B cell (primary cell): ENCODE results near the gene MAP3K12. TPM values are rescaled to one million over a fixed set of nuclear protein-coding genes. Genes with fewer than 3 reads are reported as not detected.

Source experiments
- ATAC-seq: fragments of 200-7000 bp; cut with Tn5 transposase; one replicate; pipeline ENCODE4 v1.10.0; 2021; ENCODE audit warnings: low read depth, mild to moderate bottlenecking, moderate number of reproducible peaks, moderate library complexity
- CTCF ChIA-PET: fragments of 350-600 bp; sonication (Branson Sonifier 250); formaldehyde crosslinking; loops from one replicate; lab custom pipeline; 2021; ENCODE audit warnings: antibody characterized with exemption, inconsistent platforms; lab: Charles Lee
- POLR2A ChIA-PET: fragments of 350-600 bp; sonication (Branson Sonifier 250); formaldehyde crosslinking; loops from one replicate; lab custom pipeline; 2021; ENCODE audit warnings: antibody characterized with exemption; lab: Charles Lee
- DNase-seq: peaks from one replicate; pipeline ENCODE4 v3.0.0; 2013
- H2AFZ ChIP-seq: 2 replicates; pipeline ENCODE4 v1.6.1; 2012; ENCODE audit warnings: mild to moderate bottlenecking, low read depth, low read length; ENCODE audit not compliant: insufficient read depth, poor library complexity, severe bottlenecking
- H3K27ac ChIP-seq, 2 donors: 1 replicate in 1 of 2; 2 replicates in 1 of 2; pipeline ENCODE4 v1.5.1; 2012 to 2013; ENCODE audit warnings: low read length in 2 of 2, mild to moderate bottlenecking in 2 of 2, moderate library complexity in 1 of 2
- H3K27me3 ChIP-seq, 4 experiments: fragments of 200-600 bp in 1 of 4; sonication (generic) in 1 of 4; replicated peaks in 1 of 4; 1 replicate in 2 of 4; 2 replicates in 2 of 4; pipeline versions ENCODE4 v1.6.1 to v1.7.0; 2013 to 2016; ENCODE audit warnings: low read length in 3 of 4, mild to moderate bottlenecking in 2 of 4, mixed read lengths in 1 of 4, moderate library complexity in 1 of 4; ENCODE audit not compliant: insufficient read depth in 4 of 4, control insufficient read depth in 3 of 4; ENCODE audit errors: control extremely low read depth in 1 of 4
- H3K36me3 ChIP-seq, 2 experiments: replicated peaks in 1 of 2; 1 replicate in 1 of 2; 2 replicates in 1 of 2; pipeline versions ENCODE4 v1.6.1 to v1.7.1; 2013; ENCODE audit warnings: low read length in 1 of 2; ENCODE audit not compliant: insufficient read depth in 2 of 2, control insufficient read depth in 1 of 2; ENCODE audit errors: control extremely low read depth in 1 of 2, extremely low read depth in 1 of 2
- H3K4me1 ChIP-seq, 2 donors: fragments of 200-600 bp in 1 of 2; sonication (generic) in 1 of 2; 1 replicate in 1 of 2; 2 replicates in 1 of 2; pipeline versions ENCODE4 v1.5.1 to v1.6.1; 2013 to 2017; ENCODE audit warnings: low read length in 2 of 2; ENCODE audit not compliant: control insufficient read depth in 2 of 2, insufficient read depth in 2 of 2
- H3K4me2 ChIP-seq: replicated peaks from 2 replicates; pipeline ENCODE3; 2012; ENCODE audit warnings: mild to moderate bottlenecking, low read depth, low read length; ENCODE audit not compliant: poor library complexity, severe bottlenecking
- H3K4me3 ChIP-seq, 5 experiments: fragments of 200-600 bp in 1 of 5; sonication (generic) in 1 of 5; 1 replicate in 3 of 5; 2 replicates in 2 of 5; pipeline versions ENCODE4 v1.5.1 to v1.7.0; 2011 to 2016; ENCODE audit warnings: low read length in 4 of 5, mild to moderate bottlenecking in 4 of 5, low read depth in 2 of 5, control low read depth in 1 of 5, moderate library complexity in 1 of 5; ENCODE audit not compliant: insufficient read depth in 1 of 5; ENCODE audit errors: control extremely low read depth in 1 of 5, extremely low read depth in 1 of 5
- H3K79me2 ChIP-seq: fragments of 200-600 bp; sonication (generic); one replicate; pipeline ENCODE4 v1.6.0; 2016; ENCODE audit warnings: low read length; ENCODE audit not compliant: control insufficient read depth, insufficient read depth
- H3K9ac ChIP-seq: fragments of 200-600 bp; sonication (generic); 2 replicates; pipeline ENCODE4 v1.6.1; 2017; ENCODE audit warnings: mild to moderate bottlenecking, low read length, moderate library complexity
- H3K9me3 ChIP-seq, 3 donors: one replicate each; pipeline versions ENCODE4 v1.6.1 to v1.7.1; 2013; ENCODE audit warnings: low read length in 2 of 3; ENCODE audit not compliant: control insufficient read depth in 2 of 3, insufficient read depth in 1 of 3; ENCODE audit errors: control extremely low read depth in 1 of 3
- H4K20me1 ChIP-seq: 2 replicates; pipeline ENCODE4 v1.6.0; 2012; ENCODE audit warnings: mild to moderate bottlenecking, low read length; ENCODE audit not compliant: insufficient read depth, control insufficient read depth, poor library complexity, severe bottlenecking
- H3K27ac Mint-ChIP-seq: one replicate; pipeline ENCODE4 v1.8.0; 2021; ENCODE audit warnings: mixed read lengths
- H3K27me3 Mint-ChIP-seq: one replicate; pipeline ENCODE4 v1.8.0; 2021; ENCODE audit warnings: mixed read lengths
- H3K4me1 Mint-ChIP-seq: one replicate; pipeline ENCODE4 v1.8.0; 2021; ENCODE audit warnings: mixed read lengths
- H3K4me3 Mint-ChIP-seq: one replicate; pipeline ENCODE4 v1.8.0; 2021; ENCODE audit warnings: mixed read lengths
- H3K9me3 Mint-ChIP-seq: one replicate; pipeline ENCODE4 v1.8.0; 2022; ENCODE audit warnings: mixed read lengths; ENCODE audit not compliant: insufficient read depth
- EZH2 ChIP-seq: IDR thresholded peaks from 2 replicates; pipeline ENCODE4 v1.6.1; 2012; ENCODE audit warnings: borderline replicate concordance, low read depth, mild to moderate bottlenecking, moderate library complexity, low read length; ENCODE audit not compliant: insufficient read depth, poor library complexity, severe bottlenecking
- WGBS: methylation state at CpG from one replicate; pipeline ENCODE4 v1.1.5; 2013; ENCODE audit warnings: missing lambda C conversion rate; ENCODE audit not compliant: insufficient coverage; 5-methylcytosine and 5-hydroxymethylcytosine counted together
- intact Hi-C: fragments of 100-400 bp; cut with micrococcal nuclease; formaldehyde crosslinking; loops from one replicate; pipeline ENCODE4 v1.10.0; 2022
- polyA plus RNA-seq: library from polyadenylated mRNA; depleted of rRNA; stranded (reverse); fragments of >200 nt; gene quantifications from 2 replicates; pipeline ENCODE4 v1.2.3, GENCODE V29; 2012
- total RNA-seq, 2 donors: library from RNA; stranded (reverse); fragments of 120-200 nt in 1 of 2; gene quantifications; 1 replicate in 1 of 2; 2 replicates in 1 of 2; pipeline versions ENCODE4 v1.2.3 to v1.2.4, GENCODE V29; 2013 to 2022
- TF ChIP-seq, protein P1 (sequence below): fragments of 200-600 bp; IDR thresholded peaks from one replicate; pipeline ENCODE4 v1.8.0; 2022; ENCODE audit warnings: antibody characterized with exemption, mild to moderate bottlenecking

The MAP3K12 gene
- total and polyA plus RNA-seq, 2 donors (not counting 1 experiment from before 2014, with no cell fraction given), result 15.0 to 17.0 TPM

DNA sequence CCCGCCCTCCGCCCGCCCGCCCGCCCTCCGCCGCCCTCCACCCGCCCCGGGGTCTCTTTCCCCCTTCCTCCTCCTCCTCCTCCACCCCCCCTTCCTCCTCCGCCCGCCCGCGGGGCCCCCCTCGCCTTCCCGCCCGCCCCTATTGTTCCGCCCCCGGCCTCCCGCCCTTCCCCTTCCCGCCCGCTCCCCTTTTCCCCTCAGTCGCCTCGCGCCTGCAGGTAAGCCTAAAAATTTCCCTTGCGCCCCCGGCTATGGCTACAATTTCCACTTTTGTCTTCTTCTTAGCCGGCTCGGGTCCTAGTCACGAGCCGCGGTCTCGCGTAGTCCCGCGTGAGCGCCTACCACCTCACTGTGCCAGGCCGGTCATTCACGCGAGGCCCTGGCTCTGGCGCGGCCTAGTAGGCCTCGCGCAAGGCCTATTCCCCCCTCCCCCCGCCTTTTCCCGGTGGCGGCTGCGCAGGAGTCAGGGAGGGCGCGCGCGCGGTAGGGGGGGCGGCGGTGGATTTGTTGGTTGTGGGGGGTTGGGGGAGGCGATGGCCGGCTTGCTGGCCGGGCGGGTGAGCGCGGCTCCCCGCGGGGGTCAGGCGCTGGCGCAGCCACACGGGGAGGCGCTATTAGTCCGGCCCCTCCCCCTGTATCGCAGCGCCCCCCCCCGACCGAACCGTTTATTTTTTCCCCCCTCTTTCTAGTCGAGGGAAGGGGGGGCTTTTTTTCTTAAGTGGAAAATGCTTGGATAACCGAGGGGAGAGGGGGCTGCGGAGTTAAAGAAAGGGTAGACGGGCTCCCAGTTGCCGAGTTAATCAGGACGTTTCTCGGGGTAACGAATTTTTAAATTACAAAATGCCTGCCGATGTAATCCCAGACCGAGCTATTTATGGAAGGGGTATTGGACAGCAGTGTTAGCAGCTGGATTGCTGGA, 46.8 kb downstream of the MAP3K12 start:
- Histone ChIP-seq H3K9ac (peak overlapping the region; percentile 97), H4K20me1 (peaks cover 56% of the 10 kb centered on the region), H3K4me1 (peaks cover 15 to 20% of the 10 kb centered on the region in 2 donors), H3K79me2 (peaks cover 58% of the 10 kb centered on the region), H3K36me3 (peaks cover 15 to 36% of the 10 kb centered on the region in 2 experiments), H3K4me2 (peak overlapping the region; percentile 78), H2AFZ (peak overlapping the region; percentile 10), H3K9me3 (no peaks in the 10 kb centered on the region), H3K27me3 (no peaks in the 10 kb centered on the region), H3K4me3 (peak overlapping the region; percentile 67 to 92 (median 85)), H3K27ac (peak overlapping the region; percentile 90 to 94)
- ATAC-seq (peak; percentile 36), DNase-seq (peak; percentile 92)
- no peak for TF ChIP-seq EZH2
- TF ChIP-seq, protein P1, sequence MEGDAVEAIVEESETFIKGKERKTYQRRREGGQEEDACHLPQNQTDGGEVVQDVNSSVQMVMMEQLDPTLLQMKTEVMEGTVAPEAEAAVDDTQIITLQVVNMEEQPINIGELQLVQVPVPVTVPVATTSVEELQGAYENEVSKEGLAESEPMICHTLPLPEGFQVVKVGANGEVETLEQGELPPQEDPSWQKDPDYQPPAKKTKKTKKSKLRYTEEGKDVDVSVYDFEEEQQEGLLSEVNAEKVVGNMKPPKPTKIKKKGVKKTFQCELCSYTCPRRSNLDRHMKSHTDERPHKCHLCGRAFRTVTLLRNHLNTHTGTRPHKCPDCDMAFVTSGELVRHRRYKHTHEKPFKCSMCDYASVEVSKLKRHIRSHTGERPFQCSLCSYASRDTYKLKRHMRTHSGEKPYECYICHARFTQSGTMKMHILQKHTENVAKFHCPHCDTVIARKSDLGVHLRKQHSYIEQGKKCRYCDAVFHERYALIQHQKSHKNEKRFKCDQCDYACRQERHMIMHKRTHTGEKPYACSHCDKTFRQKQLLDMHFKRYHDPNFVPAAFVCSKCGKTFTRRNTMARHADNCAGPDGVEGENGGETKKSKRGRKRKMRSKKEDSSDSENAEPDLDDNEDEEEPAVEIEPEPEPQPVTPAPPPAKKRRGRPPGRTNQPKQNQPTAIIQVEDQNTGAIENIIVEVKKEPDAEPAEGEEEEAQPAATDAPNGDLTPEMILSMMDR, result peak; percentile 58
- POLR2A ChIA-PET, result interaction anchor here (0.7 to 1.6 kb wide), 6 partner anchors 11 to 1361 kb away, joined by 3 to 7 read pairs (median 4); partner anchors contain the start of genes COPZ1 and PRR13
- Mint-ChIP-seq H3K27ac (peak overlapping the region; percentile 99), H3K4me1 (peaks cover 27% of the 10 kb centered on the region), H3K27me3 (no peaks in the 10 kb centered on the region), H3K4me3 (peak overlapping the region; percentile 97), H3K9me3 (no peaks in the 10 kb centered on the region)
- CTCF ChIA-PET, result interaction anchor here (0.7 to 1.7 kb wide), 4 partner anchors 12 to 237 kb away, joined by 3 to 5 read pairs (median 3); partner anchors contain the start of genes AAAS and SP1
- intact Hi-C loops, result loop anchor here (1.0 to 5.0 kb wide), 7 partner anchors 40 to 275 kb away; partner anchors contain the start of genes AAAS, CALCOCO1, CSAD and MYG1
- WGBS, result under 1% methylated on average over 27 of the region's 82 CpGs
